Effector memory CD8-positive, alpha-beta T cell (primary cell): Measurements from ENCODE around the gene ADGRF5.

Experiments used
- ATAC-seq: fragments of 150-1000 bp; cut with Tn5 transposase; replicated peaks from 2 replicates; pipeline ENCODE4 v1.10.0; 2021; ENCODE audit warnings: mild to moderate bottlenecking, moderate library complexity
- DNase-seq, 3 experiments: peaks; one replicate each; pipeline ENCODE4 v3.0.0; 2021
- H3K27ac Mint-ChIP-seq, 2 donors: one replicate each; pipeline ENCODE4 v1.8.0; 2022; ENCODE audit warnings: mild to moderate bottlenecking in 2 of 2, mixed read lengths in 2 of 2, moderate library complexity in 2 of 2
- H3K27me3 Mint-ChIP-seq, 2 donors: one replicate each; pipeline ENCODE4 v1.8.0; 2022; ENCODE audit warnings: mixed read lengths in 2 of 2
- H3K36me3 Mint-ChIP-seq: one replicate; pipeline ENCODE4 v1.8.0; 2022; ENCODE audit warnings: mild to moderate bottlenecking, moderate library complexity, mixed read lengths; ENCODE audit not compliant: insufficient read depth
- H3K4me1 Mint-ChIP-seq, 2 donors: one replicate each; pipeline ENCODE4 v1.8.0; 2022; ENCODE audit warnings: low read depth in 2 of 2, mixed read lengths in 2 of 2
- H3K4me3 Mint-ChIP-seq, 2 donors: one replicate each; pipeline ENCODE4 v1.8.0; 2022; ENCODE audit warnings: mild to moderate bottlenecking in 2 of 2, mixed read lengths in 2 of 2, moderate library complexity in 2 of 2
- H3K9me3 Mint-ChIP-seq, 2 donors: one replicate each; pipeline ENCODE4 v1.8.0; 2022; ENCODE audit warnings: mixed read lengths in 2 of 2

The ADGRF5 gene

DNA sequence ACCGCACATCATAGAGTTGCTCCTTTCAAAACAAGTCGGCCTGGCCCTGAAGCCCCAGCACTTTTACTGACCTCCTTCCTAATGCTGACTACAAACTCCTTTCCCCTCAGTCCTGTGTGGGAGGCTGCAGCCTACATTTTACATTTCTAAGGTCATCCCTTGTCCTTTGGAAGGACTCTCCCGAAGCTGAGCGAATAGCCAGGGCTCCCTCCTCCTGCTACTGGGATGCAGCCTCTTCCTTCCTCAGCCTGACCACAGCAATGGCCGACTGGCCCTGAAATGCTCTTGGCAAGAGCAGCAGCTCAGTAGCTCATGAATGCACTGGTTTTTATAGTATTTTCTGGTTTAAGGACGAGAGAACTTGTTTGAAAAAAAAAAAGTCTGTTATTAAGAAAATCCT, 679 bp downstream of the ADGRF5 start:
- Mint-ChIP-seq H3K27ac (no peak overlapping the region), H3K27me3 (peaks cover 0 to 5% of the 10 kb centered on the region in 2 donors), H3K36me3 (no peaks in the 10 kb centered on the region), H3K4me3 (no peak overlapping the region), H3K4me1 (no peaks in the 10 kb centered on the region), H3K9me3 (peaks cover 0 to 4% of the 10 kb centered on the region in 2 donors)
- ATAC-seq (no peak), DNase-seq (no peak)

DNA sequence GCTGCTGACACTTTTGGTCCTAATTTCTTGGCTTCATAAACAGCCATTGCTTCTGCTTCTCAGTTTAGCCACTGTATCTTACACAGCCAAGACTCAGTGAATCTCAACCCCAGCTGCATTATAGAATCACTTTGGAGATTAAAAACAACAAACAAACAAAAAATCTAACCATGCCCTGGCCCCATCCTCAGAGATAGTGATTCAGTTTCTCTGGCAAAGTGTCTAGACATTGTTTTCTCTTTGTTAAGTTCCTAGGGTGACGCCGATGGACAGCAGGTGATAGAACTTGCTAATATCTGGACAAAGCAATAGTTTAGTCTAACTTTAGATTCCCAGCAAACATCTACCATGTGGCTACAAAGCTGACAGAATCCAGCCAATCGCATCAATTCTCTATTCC, 2.9 kb downstream of the ADGRF5 start:
- ATAC-seq (no peak), DNase-seq (no peak)
- H3K27me3 Mint-ChIP-seq: peaks cover 0 to 5% of the 10 kb centered on the region in 2 donors
- no peak overlapping the region for H3K4me3 Mint-ChIP-seq
- H3K4me1 Mint-ChIP-seq: no peaks in the 10 kb centered on the region
- H3K9me3 Mint-ChIP-seq: peaks cover 0 to 2% of the 10 kb centered on the region in 2 donors
- H3K36me3 Mint-ChIP-seq: no peaks in the 10 kb centered on the region
- H3K27ac Mint-ChIP-seq: no peak overlapping the region

DNA sequence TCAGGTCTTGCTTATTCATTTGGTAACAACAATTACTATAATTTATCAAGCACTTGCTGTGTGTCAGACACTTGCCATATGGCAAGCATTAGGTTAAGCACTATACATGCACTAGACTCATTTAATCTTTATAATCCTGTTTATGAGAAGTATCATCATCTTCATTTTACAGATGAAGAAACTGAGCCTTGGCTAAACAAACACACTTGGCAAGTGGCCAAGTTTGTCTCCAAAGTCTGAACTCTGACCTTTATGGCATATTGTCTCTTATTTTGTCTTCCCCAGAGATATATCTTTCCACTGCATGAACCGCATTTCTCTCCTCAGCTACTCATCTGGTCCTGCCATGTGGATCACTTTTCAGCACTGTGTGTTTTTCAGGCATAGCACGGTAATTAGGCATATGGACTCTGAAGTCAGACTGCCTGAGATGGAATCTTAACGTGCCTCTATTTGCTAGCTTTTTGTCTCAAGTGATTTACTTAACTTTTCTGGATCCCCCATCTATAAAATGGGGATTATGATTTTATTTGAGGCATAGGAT, 4.7 kb downstream of the ADGRF5 start:
- H3K4me3 Mint-ChIP-seq: no peak overlapping the region
- no peaks in the 10 kb centered on the region for H3K4me1 Mint-ChIP-seq
- peaks cover 0 to 2% of the 10 kb centered on the region in 2 donors for H3K9me3 Mint-ChIP-seq
- no peaks in the 10 kb centered on the region for H3K36me3 Mint-ChIP-seq
- peaks cover 0 to 5% of the 10 kb centered on the region in 2 donors for H3K27me3 Mint-ChIP-seq
- no peak overlapping the region for H3K27ac Mint-ChIP-seq
- no peak for DNase-seq
- ATAC-seq: no peak

DNA sequence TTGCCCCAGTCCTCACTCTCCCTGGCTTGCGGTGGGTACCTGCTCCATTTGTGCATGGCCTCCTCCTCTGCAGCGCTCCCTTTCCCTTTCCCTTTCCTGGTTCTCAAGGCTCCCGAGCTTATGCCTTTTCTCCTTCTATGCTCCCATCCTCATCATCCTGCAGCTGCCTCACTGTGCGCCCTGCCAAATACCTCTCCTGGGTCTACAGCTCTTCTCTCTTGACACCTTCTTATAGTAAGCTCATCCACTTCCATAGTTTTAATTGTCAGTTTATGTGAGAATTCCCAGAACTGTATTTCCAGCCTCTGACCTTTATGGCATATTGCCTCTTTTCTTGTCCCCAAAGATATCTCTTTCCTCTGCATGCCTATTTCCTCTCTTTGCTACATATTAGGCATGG, 5.9 kb downstream of the ADGRF5 start:
- DNase-seq (no peak), ATAC-seq (no peak)
- H3K27me3 Mint-ChIP-seq: peaks cover 0 to 5% of the 10 kb centered on the region in 2 donors
- no peak overlapping the region for H3K4me3 Mint-ChIP-seq
- no peaks in the 10 kb centered on the region for H3K36me3 Mint-ChIP-seq
- H3K4me1 Mint-ChIP-seq: no peaks in the 10 kb centered on the region
- no peaks in the 10 kb centered on the region for H3K9me3 Mint-ChIP-seq
- H3K27ac Mint-ChIP-seq: no peak overlapping the region

DNA sequence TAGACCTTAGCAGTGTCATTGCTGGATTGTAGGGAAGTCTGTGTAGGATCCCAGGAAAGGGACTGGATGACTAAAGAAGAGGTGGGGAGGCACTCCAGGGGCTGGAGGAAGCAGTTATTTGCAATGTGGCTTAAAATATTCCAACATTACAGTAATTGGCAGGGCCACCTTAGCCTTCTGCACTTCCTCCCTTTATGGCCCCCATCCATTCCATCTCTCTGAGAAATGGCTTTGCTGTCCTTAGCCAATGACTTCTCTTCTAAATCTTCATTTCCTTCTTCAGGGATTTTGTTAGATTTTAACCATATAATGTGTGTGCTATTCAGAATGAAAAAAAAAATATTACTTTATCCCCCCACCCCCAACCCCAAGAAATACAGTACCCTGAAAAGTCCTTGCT, 6.4 kb downstream of the ADGRF5 start:
- Mint-ChIP-seq H3K27me3 (peaks cover 0 to 5% of the 10 kb centered on the region in 2 donors), H3K4me3 (no peak overlapping the region), H3K9me3 (no peaks in the 10 kb centered on the region), H3K36me3 (no peaks in the 10 kb centered on the region), H3K27ac (no peak overlapping the region), H3K4me1 (no peaks in the 10 kb centered on the region)
- DNase-seq (no peak), ATAC-seq (no peak)

DNA sequence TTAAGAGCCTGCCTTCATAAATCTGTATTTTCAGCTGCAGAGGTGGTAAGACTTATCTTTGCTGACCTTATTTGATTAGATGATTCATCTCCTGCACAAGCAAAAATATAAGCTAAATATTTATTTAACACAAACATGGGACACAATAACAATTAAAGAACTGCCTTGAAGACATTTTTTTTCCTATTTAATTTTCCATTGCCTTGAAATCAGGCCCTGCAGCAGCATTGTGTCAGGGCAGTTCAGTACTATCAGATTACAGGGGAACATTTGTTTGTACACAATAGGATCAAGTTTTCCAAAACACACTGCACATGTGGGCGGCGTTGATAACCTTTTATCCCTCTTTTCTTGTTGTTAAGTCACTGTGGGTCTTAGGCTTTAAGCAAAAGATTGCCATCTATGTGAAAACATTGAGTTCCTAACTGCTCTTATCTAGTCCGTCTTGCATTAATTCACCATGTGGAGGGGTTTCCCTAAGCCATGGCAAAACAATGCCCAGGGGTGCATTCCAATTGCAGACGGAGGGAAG, 7.4 kb downstream of the ADGRF5 start:
- Mint-ChIP-seq H3K36me3 (no peaks in the 10 kb centered on the region), H3K27ac (no peak overlapping the region)
- no peak for DNase-seq

DNA sequence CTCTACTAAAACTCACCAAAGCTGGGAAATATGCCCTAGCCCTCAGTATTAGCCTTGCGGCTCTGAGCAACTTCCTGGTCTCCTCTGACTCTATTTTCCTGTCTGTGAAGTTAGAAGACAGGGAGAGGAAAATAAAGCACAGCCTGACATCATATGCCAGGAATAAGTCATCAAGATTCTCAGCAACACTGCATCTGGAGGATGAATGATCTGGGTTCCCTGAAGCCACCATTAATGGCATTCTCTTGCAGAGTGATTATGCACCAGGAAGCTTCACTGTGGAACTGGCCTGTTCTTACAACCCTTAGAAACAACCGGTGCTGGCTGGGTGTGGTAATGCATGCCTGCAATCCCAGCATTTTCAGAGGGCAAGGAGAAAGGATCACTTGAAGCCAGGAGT, 12.4 kb downstream of the ADGRF5 start:
- Mint-ChIP-seq H3K27ac (no peak overlapping the region), H3K4me1 (no peaks in the 10 kb centered on the region), H3K27me3 (no peaks in the 10 kb centered on the region), H3K9me3 (no peaks in the 10 kb centered on the region), H3K36me3 (no peaks in the 10 kb centered on the region), H3K4me3 (no peak overlapping the region)
- DNase-seq: no peak
- ATAC-seq: no peak

More for the DNA sequence above, 7.4 kb downstream of the ADGRF5 start:
- H3K4me3 Mint-ChIP-seq: no peak overlapping the region
- H3K27me3 Mint-ChIP-seq: peaks cover 0 to 5% of the 10 kb centered on the region in 2 donors
- H3K4me1 Mint-ChIP-seq: no peaks in the 10 kb centered on the region
- H3K9me3 Mint-ChIP-seq: no peaks in the 10 kb centered on the region
- no peak for ATAC-seq

DNA sequence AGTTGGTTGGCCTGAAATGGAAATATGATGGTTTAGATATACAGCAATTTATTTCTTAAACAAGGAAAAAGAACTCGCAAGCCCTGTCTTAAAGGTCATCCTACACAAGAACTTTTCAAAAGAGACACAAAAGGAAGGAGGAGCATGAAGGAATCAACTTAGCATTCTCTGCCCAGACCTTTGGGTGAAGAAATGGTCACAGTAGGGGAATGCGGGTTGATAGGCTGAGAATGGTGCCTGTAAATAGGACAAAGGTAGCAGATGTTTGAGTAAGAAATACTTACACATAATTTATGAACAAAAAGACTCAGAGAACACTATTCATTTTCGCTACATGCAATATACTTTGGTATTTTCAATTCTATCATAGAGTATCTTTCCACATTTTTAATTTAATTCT, 15.0 kb downstream of the ADGRF5 start:
- no peak for DNase-seq
- Mint-ChIP-seq H3K4me1 (no peaks in the 10 kb centered on the region), H3K9me3 (no peaks in the 10 kb centered on the region), H3K27ac (no peak overlapping the region), H3K4me3 (no peak overlapping the region), H3K36me3 (no peaks in the 10 kb centered on the region), H3K27me3 (peaks cover 3 to 18% of the 10 kb centered on the region in 2 donors)
- ATAC-seq: no peak

DNA sequence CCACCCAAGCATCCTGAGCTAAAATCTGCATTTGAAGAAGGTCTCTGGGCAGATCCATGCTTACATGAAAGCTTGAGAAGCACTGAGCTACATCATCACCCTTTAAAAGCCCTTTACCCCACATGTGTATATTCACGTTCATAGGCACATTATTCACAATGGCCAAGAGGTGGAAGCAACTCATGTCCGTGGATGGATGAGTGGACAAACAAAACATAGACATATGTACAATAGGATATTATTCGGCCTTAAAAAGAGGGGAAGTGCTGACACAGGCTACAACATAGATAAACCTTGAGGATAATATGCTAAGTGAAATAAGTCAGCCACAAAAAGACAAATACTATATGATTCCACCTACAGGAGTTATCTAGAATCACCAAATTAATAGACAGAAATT, 17.6 kb downstream of the ADGRF5 start:
- Mint-ChIP-seq H3K27ac (no peak overlapping the region), H3K27me3 (peaks cover 13 to 34% of the 10 kb centered on the region in 2 donors), H3K9me3 (no peaks in the 10 kb centered on the region), H3K36me3 (no peaks in the 10 kb centered on the region), H3K4me3 (no peak overlapping the region), H3K4me1 (no peaks in the 10 kb centered on the region)
- ATAC-seq (no peak), DNase-seq (no peak)

DNA sequence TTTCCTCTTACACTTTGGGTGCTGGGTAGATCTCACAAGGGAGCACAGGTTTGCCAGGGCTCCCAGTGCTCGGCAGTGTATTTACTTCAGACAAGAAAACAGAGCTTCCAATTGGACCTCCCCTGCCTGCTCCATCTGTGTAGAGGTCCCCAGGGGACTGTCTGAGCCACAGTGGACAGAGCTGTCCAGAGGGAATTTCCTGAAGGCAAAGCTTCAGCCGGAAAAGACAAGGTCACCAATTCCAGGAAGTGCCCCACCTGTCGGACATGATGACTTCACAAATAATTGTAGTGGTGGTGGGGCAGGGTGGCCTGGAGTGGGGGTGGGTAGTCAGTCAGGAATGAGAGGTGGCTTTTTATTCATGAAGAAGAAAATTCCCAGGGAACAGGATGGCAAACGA, 18.6 kb downstream of the ADGRF5 start:
- no peak for ATAC-seq
- no peaks in the 10 kb centered on the region for H3K36me3 Mint-ChIP-seq
- no peaks in the 10 kb centered on the region for H3K9me3 Mint-ChIP-seq
- no peak overlapping the region for H3K27ac Mint-ChIP-seq
- no peak for DNase-seq
- peaks cover 17 to 41% of the 10 kb centered on the region in 2 donors for H3K27me3 Mint-ChIP-seq
- no peak overlapping the region for H3K4me3 Mint-ChIP-seq
- H3K4me1 Mint-ChIP-seq: no peaks in the 10 kb centered on the region

DNA sequence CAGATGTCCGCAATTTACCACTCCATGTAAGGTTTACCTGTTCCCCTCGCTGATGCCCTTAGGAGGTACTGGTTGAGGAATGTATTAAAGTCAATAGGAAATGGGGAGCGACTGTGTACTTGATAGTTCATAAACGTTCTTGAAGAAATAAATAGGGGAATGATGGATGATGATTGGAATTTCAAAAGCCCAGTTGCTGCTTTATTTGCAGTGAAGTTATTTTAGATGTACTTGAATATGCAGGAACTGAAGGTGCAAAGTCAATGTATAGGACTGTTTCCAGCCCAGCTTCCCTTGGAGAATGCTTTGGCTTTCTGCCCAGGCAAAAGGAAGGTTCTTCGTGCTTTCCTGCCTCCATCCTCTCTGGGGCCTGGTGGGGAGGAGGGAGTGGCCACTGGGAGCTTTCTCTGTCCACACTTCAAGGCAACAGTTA, 19.8 kb downstream of the ADGRF5 start:
- H3K9me3 Mint-ChIP-seq: no peaks in the 10 kb centered on the region
- H3K27me3 Mint-ChIP-seq: peaks cover 17 to 41% of the 10 kb centered on the region in 2 donors
- DNase-seq: no peak

DNA sequence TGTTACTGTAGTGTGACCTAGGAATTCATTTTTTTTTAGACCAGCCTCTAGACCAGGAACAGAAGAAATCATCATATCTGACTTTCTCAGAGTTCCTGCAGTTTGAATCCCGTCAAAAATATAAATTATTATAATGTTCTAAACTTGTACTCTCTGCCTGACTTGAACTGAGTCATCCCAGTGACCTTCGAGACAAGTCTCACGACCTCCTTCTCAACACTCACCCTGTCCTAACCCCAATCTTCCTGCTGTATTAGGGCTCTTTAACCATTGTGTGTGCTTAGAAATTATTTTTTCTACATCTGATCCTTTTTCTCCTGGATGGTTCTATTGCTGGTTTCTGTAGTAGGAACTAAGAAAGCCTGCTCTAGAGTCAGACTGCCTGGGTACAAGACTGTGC, 21.5 kb downstream of the ADGRF5 start:
- no peaks in the 10 kb centered on the region for H3K36me3 Mint-ChIP-seq
- no peaks in the 10 kb centered on the region for H3K9me3 Mint-ChIP-seq
- ATAC-seq (no peak), DNase-seq (no peak)
- peaks cover 17 to 41% of the 10 kb centered on the region in 2 donors for H3K27me3 Mint-ChIP-seq
- H3K4me1 Mint-ChIP-seq: no peaks in the 10 kb centered on the region
- no peak overlapping the region for H3K27ac Mint-ChIP-seq
- H3K4me3 Mint-ChIP-seq: no peak overlapping the region

More for the DNA sequence above, 19.8 kb downstream of the ADGRF5 start:
- H3K4me3 Mint-ChIP-seq: no peak overlapping the region
- H3K27ac Mint-ChIP-seq: no peak overlapping the region
- no peaks in the 10 kb centered on the region for H3K36me3 Mint-ChIP-seq
- ATAC-seq: no peak
- no peaks in the 10 kb centered on the region for H3K4me1 Mint-ChIP-seq

DNA sequence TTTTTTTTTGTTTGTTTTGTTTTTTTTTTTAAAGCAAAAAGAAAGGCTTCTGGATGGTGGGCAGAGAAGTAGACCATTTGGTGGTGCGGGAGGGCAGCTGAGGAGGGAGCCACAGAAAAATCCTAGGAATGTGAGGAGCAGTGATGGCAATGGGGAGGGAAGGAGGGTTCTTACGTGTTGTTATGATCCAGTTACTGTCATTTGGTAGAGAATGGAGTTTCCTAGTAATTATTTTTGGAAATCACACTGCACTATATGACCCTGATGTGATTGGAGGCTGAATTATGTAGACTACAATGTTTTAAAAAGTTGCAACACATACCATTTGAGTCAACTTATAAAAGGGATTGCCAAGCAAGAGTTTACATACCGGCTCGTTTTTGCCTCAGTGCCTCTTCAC, 22.1 kb downstream of the ADGRF5 start:
- H3K4me1 Mint-ChIP-seq: no peaks in the 10 kb centered on the region
- ATAC-seq: no peak
- DNase-seq: no peak
- H3K9me3 Mint-ChIP-seq: no peaks in the 10 kb centered on the region
- no peak overlapping the region for H3K27ac Mint-ChIP-seq
- H3K36me3 Mint-ChIP-seq: no peaks in the 10 kb centered on the region
- no peak overlapping the region for H3K4me3 Mint-ChIP-seq
- peaks cover 17 to 41% of the 10 kb centered on the region in 2 donors for H3K27me3 Mint-ChIP-seq

DNA sequence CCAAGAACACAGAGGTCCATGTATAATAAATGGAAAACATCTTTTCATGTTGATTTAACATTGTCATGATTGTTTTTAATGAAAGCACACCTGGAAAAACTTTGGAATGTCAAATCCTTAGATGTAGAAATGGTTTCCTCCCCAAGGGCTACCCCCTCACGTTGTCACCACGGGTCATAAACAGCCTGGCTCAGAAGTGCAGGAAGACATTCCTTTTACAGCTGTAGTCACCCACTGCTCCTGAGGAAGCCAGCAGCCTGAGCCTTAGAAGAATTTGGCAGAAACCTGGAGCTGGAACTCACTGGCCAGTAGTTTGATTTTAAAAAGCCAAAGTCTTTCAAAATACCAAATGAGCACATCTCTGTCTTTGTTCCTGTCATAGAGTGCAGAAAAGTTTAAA, 23.7 kb downstream of the ADGRF5 start:
- H3K36me3 Mint-ChIP-seq: no peaks in the 10 kb centered on the region
- DNase-seq: no peak
- peaks cover 17 to 34% of the 10 kb centered on the region in 2 donors for H3K27me3 Mint-ChIP-seq
- no peak overlapping the region for H3K4me3 Mint-ChIP-seq
- no peak for ATAC-seq
- H3K9me3 Mint-ChIP-seq: no peaks in the 10 kb centered on the region
- no peaks in the 10 kb centered on the region for H3K4me1 Mint-ChIP-seq
- no peak overlapping the region for H3K27ac Mint-ChIP-seq
